HG03378 (cell line): ENCODE measurements around the gene PGA4.

ENCODE experiments used
- ATAC-seq: cut with Tn5 transposase; IDR thresholded peaks from one replicate; pipeline ENCODE4 v1.9.1; 2021; ENCODE audit warnings: mild to moderate bottlenecking, moderate library complexity; ENCODE audit not compliant: unreplicated experiment

Gene PGA4

GRCh38 chr11:61277186-61278000 lies 55.2 kb downstream of the PGA4 start:
- no peak for ATAC-seq

DNA sequence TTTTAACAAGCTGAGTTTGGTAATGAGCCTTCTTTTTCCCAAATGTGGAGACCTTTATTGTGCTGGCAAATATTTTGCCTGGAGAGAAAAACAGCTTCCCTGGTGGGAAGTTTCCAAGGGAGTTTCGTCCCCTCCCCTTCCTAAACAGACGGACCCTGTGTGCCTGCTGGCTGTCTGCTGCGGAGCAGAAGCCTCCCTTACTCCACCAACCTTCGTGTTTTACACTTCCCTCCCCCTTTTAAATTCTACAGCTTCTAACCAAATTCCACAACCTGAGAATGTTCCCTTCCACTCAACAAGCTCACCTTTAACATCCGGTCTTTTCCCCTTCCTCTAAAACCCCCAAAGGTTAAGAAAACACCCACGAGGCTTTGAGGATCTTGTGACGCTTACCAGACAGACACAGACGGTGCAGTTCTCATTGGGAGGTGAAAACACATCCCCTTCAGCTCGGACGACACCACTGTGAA lies 55.9 kb downstream of the PGA4 start:
- no peak for ATAC-seq

- ATAC-seq = no peak
These were observed 58.0 kb downstream of the PGA4 start for GRCh38 chr11:61279934-61280659.

DNA sequence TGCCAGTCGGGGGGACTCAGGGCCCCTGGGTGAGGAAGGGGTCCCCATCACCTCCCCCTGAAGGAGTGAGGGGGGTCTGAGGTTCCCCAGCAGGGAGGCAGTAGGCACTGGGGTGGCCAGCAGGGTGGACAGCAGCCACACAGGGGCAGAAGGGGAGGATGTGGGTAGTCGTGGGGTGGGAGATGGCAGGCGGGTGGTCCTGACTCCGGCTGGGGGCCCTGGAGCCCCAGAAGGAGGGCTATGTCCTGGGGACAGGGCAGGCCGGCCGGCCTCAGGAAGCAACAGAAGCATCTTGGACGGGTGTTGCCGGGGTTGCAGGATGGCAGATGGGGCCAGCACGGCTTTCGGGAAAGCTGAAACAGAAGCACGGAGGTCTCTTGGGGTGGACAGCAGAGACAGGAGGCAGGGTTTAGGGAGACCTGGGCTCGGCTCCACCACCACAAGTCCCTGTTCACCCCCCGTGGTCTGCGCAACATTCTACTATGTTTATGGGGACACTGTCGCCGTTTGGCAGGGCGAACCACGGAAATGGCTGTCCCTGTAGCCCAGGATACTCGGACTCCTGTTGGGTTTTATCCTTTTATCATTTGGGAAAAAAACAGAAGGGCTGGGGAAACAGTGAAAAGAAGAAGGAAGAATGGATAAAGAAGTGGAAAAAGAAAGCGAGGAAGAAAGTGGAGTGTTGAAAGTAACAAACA lies 58.9 kb downstream of the PGA4 start:
- ATAC-seq = no peak
